ENCODE measurements around the gene SMIM36. TPM values are rescaled to one million over a fixed set of nuclear protein-coding genes. Genes with fewer than 3 reads are reported as not detected.

The SMIM36 gene
- total and polyA plus RNA-seq, 11 donors = not detected

DNA sequence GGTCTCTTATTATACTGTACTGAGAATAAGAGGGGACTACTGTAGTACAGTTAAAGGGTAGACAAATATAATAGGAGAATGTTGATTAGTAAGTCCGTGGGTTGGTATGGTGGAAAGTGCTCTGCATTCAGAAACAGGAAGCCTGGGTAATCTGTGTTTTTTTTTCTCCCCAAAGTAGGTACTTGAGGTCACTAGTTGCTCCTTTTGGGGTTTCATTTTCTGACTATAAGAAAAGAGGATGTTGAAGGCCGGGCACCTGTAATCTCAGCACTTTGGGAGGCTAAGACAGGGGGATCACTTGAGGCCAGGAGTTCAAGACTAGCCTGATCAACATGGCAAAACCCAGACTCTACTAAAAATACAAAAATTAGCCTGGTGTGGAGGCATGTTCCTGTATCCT lies 47.7 kb downstream of the SMIM36 start:
- Histone ChIP-seq H3K36me3 (no peaks in the 10 kb centered on the region), H3K4me1 (peaks cover 0 to 14% (median 0%) of the 10 kb centered on the region in 12 donors), H3K4me3 (no peak overlapping the region), H3K27me3 (no peaks in the 10 kb centered on the region), H3K9me3 (no peaks in the 10 kb centered on the region), H3K27ac (no peak overlapping the region)
- ATAC-seq = no peak
- 57 to 71% (median 62%) methylated on average over 2 of the region's 2 CpGs for WGBS, 4 donors
- no peak for TF ChIP-seq POLR2A (IDR thresholded peaks at IDR 0.05)
- TF ChIP-seq, protein P1, sequence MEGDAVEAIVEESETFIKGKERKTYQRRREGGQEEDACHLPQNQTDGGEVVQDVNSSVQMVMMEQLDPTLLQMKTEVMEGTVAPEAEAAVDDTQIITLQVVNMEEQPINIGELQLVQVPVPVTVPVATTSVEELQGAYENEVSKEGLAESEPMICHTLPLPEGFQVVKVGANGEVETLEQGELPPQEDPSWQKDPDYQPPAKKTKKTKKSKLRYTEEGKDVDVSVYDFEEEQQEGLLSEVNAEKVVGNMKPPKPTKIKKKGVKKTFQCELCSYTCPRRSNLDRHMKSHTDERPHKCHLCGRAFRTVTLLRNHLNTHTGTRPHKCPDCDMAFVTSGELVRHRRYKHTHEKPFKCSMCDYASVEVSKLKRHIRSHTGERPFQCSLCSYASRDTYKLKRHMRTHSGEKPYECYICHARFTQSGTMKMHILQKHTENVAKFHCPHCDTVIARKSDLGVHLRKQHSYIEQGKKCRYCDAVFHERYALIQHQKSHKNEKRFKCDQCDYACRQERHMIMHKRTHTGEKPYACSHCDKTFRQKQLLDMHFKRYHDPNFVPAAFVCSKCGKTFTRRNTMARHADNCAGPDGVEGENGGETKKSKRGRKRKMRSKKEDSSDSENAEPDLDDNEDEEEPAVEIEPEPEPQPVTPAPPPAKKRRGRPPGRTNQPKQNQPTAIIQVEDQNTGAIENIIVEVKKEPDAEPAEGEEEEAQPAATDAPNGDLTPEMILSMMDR (IDR thresholded peaks at IDR 0.05) = no peak
- intact Hi-C loops (cut with DNase I) = no loop called here
- no peak for DNase-seq

DNA sequence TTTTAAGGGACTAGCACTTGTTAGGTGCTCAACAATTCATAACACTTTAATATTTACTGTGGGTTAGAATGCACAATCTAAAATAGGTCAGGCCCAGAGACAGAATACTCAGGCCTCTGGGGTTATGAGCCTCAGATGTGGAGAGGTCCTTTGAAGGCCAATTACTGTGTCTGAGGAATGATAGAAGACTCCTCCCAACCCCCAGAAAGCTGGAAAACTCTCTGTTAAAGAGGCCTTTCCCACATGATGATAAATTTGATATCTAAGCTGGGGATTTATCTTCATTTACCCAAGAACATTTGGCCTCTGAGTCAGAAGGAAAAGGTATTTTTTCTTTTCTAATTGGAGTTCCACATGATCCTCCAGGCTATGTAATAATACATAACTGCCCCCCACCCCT lies 48.5 kb downstream of the SMIM36 start:
- DNase-seq (no peak), ATAC-seq (no peak)
- no peaks in the 10 kb centered on the region for H3K36me3 ChIP-seq
- no peak for TF ChIP-seq POLR2A (IDR thresholded peaks at IDR 0.05)
- TF ChIP-seq, protein P1 (IDR thresholded peaks at IDR 0.05) = no peak
- no peak overlapping the region for H3K4me3 ChIP-seq
- peak overlapping the region in 1 of 12 donors; percentile 29 for H3K27ac ChIP-seq
- H3K4me1 ChIP-seq = peaks cover 0 to 14% (median 0%) of the 10 kb centered on the region in 12 donors
- intact Hi-C loops (cut with DNase I) = no loop called here
- H3K9me3 ChIP-seq = no peaks in the 10 kb centered on the region
- no peaks in the 10 kb centered on the region for H3K27me3 ChIP-seq

DNA sequence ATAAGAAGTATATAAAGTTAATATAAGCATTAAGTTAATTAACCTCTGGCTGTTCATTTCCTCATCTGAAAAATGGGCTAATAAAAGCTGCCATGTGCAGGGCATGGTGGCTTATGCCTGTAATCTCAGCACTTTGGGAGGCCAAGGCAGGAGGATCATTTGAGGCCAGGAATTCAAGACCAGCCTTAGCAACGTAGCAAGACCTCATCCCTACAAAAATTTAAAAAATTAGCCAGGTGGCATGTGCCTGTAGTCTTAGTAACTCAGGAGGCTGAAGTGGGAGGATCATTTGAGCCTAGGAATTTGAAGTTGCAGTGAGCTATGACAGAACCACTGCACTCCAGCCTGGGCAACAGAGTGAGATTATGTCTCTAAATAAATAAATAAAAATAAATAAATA lies 49.0 kb downstream of the SMIM36 start:
- Histone ChIP-seq H3K4me3 (no peak overlapping the region), H3K27me3 (no peaks in the 10 kb centered on the region), H3K9me3 (no peaks in the 10 kb centered on the region), H3K4me1 (peaks cover 0 to 14% (median 0%) of the 10 kb centered on the region in 12 donors), H3K36me3 (no peaks in the 10 kb centered on the region), H3K27ac (peak overlapping the region in 1 of 12 donors; percentile 29)
- 85 to 90% (median 86%) methylated on average over 1 of the region's 1 CpG for WGBS, 4 donors
- TF ChIP-seq POLR2A (IDR thresholded peaks at IDR 0.05) = no peak
- TF ChIP-seq, protein P1 (IDR thresholded peaks at IDR 0.05) = no peak
- ATAC-seq (no peak), DNase-seq (no peak)
- intact Hi-C loops (cut with DNase I) = no loop called here

DNA sequence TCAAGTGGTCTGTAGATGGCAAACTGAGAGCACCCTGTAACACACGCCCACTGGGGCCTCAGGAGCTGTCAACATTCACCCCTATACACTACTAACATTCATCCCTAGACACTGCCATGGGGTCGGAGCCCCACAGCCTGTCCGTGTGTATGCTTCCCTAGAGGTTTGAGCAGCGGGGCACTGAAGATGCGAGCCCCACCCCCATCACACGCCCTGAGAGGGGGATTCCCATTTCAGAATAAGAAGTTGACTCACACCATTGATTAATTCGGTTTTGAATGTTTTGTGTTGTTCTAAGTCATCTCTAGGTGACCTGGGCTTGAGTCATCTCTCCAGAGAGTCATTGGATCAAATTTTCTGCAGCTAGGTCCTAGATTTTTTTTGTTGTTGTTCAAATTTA lies 52.3 kb downstream of the SMIM36 start:
- ATAC-seq = no peak

More for the DNA sequence above, 52.3 kb downstream of the SMIM36 start:
- 77 to 92% (median 88%) methylated on average over 6 to 7 of the region's 7 CpGs for WGBS, 4 donors
- intact Hi-C loops (cut with DNase I) = loop anchor here in 1 of 10 donors (10.0 kb wide), 1 partner anchor 64 kb away; no protein-coding TSS in a partner anchor
- TF ChIP-seq POLR2A (IDR thresholded peaks at IDR 0.05) = no peak
- no peaks in the 10 kb centered on the region for H3K27me3 ChIP-seq
- H3K27ac ChIP-seq = peak overlapping the region in 1 of 12 donors; percentile 33
- H3K36me3 ChIP-seq = no peaks in the 10 kb centered on the region
- H3K4me1 ChIP-seq = peaks cover 0 to 9% (median 0%) of the 10 kb centered on the region in 12 donors
- no peak for DNase-seq
- no peaks in the 10 kb centered on the region for H3K9me3 ChIP-seq
- H3K4me3 ChIP-seq = no peak overlapping the region
